BE2C (cell line): ENCODE measurements around the gene NAT9.

ENCODE experiments used
- DNase-seq: peaks from one replicate; pipeline ENCODE4 v3.0.0-alpha.2; 2020
- H3K27me3 ChIP-seq: fragments of 250-450 bp; sonication (Bioruptor Pico); 2 replicates; pipeline ENCODE4 v1.5.1; 2020; ENCODE audit warnings: mild to moderate bottlenecking
- H3K36me3 ChIP-seq: fragments of 250-450 bp; sonication (Bioruptor Pico); 2 replicates; pipeline ENCODE4 v1.5.1; 2020; ENCODE audit warnings: mild to moderate bottlenecking
- H3K4me1 ChIP-seq: fragments of 250-450 bp; sonication (Bioruptor Pico); 2 replicates; pipeline ENCODE4 v1.5.1; 2020
- H3K4me3 ChIP-seq: 2 replicates; pipeline ENCODE4 v1.5.1; 2011; ENCODE audit warnings: low read depth, low read length
- H3K9me3 ChIP-seq: fragments of 250-450 bp; sonication (Bioruptor Pico); 2 replicates; pipeline ENCODE4 v1.5.1; 2020
- TF ChIP-seq, protein P1 (sequence below): IDR thresholded peaks from 2 replicates; pipeline ENCODE4 v1.5.1; 2012; ENCODE audit warnings: mild to moderate bottlenecking, low read depth, low read length

NAT9 gene

DNA sequence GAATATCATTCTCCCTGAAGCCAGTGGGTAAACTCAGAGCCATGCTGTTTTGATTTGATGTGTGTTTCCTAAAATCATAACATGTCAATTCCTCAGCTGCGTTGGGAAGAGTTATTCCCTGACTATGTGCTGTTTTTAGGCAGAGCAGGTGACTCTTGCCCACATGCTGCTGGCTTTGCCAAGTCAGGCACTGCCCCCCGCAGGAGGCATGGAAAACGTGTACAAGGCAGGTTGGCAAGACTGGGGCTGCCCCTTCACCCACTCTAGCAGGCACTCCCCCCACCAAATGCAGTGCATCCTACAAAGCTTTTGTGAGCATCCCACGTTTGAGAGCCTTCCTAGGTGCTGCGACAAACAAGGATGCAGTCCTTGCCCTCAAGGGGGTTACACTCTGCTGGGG, 38.3 kb upstream of the NAT9 start:
- DNase-seq: no peak
- Histone ChIP-seq H3K36me3 (peaks cover 2% of the 10 kb centered on the region; the same call in 1 of the 2 replicates), H3K4me1 (no peaks in the 10 kb centered on the region), H3K9me3 (no peaks in the 10 kb centered on the region), H3K4me3 (no peak overlapping the region), H3K27me3 (no peaks in the 10 kb centered on the region)
- TF ChIP-seq, protein P1, sequence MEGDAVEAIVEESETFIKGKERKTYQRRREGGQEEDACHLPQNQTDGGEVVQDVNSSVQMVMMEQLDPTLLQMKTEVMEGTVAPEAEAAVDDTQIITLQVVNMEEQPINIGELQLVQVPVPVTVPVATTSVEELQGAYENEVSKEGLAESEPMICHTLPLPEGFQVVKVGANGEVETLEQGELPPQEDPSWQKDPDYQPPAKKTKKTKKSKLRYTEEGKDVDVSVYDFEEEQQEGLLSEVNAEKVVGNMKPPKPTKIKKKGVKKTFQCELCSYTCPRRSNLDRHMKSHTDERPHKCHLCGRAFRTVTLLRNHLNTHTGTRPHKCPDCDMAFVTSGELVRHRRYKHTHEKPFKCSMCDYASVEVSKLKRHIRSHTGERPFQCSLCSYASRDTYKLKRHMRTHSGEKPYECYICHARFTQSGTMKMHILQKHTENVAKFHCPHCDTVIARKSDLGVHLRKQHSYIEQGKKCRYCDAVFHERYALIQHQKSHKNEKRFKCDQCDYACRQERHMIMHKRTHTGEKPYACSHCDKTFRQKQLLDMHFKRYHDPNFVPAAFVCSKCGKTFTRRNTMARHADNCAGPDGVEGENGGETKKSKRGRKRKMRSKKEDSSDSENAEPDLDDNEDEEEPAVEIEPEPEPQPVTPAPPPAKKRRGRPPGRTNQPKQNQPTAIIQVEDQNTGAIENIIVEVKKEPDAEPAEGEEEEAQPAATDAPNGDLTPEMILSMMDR: peak; percentile 30; the same call in 1 of the 2 replicates

DNA sequence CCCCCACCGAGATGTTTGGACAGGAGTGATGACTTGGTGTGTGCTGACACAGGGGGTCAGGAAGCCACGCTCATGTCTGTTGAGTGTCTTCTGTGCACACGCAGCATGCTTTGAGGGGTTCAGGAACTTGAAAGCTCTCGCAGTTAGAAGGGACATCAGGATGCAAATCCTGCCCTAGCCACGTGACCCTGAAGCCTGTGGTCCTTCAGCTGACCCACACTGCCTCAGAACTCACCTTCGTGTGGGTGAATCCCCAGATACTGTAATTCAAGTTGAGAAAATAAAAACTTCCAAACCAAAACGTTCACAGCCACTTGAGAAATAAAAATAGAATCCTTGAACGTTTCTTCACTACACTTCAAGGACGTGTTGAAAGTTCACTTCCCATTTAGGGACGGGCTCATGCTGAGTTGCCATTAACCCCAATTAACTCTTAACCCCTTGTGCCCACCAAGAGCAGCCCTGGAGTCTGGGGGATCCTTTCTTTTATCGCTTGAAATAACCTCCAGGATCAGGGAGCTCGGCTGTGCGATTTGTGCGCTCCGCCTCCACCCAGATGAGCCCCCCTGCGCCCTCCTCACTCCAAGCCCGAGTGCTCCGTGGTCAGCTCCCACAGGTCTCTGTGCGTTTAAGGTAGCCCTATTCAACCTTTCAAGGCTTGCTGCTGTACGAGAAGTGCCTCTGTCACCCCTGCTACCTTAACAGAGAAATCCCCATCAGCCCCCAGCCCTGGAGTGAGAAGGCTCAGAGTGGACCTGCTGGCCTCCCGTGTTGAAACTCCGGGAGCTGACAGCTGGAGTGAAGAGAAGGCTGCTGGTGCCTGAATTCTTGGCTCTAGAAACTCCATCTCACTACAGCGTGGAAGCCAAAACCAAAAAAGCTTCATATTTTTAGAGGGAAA, 36.2 kb upstream of the NAT9 start:
- DNase-seq: no peak
- Histone ChIP-seq H3K27me3 (no peaks in the 10 kb centered on the region), H3K36me3 (peaks cover 2% of the 10 kb centered on the region; the same call in 1 of the 2 replicates), H3K4me3 (no peak overlapping the region), H3K4me1 (peaks cover 10% of the 10 kb centered on the region), H3K9me3 (no peaks in the 10 kb centered on the region)
- TF ChIP-seq, protein P1: no peak

DNA sequence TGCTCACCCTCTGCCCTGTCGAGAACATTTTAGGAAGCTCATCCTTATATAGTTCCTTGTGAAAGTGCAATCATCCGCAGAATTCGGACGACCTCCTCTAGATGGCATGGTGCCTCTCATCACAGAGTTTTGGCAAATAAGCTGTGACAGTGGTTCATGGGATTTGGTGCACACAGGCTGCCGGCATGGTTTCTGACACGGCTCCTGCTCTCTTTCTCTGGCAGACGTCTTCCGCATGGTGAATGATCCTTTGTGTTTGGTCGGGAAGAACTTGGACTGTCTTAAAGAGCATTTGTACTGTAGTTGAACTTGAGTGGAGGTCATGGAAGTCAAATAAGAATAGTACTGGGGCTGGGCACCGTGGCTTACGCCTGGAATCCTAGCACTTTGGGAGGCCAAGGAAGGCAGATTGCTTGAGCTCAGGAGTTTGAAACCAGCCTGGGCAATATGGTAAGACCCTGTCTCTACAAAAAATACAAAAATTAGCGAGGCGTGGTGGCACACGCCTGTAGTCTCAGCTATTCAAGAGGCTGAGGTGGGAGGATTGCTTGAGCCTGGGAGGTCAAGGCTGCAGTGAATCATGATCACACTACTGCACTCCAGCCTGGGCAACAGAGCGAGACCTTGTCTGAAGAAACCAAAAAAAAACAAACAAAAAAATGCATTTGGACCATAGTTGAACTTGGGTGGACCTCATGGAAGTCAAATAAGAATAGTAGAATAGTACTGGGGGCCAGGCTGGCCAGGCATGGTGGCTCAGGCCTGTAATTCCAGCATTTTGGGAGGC, 34.7 kb upstream of the NAT9 start:
- Histone ChIP-seq H3K4me3 (no peak overlapping the region), H3K36me3 (peaks cover 2% of the 10 kb centered on the region; the same call in 1 of the 2 replicates)

DNA sequence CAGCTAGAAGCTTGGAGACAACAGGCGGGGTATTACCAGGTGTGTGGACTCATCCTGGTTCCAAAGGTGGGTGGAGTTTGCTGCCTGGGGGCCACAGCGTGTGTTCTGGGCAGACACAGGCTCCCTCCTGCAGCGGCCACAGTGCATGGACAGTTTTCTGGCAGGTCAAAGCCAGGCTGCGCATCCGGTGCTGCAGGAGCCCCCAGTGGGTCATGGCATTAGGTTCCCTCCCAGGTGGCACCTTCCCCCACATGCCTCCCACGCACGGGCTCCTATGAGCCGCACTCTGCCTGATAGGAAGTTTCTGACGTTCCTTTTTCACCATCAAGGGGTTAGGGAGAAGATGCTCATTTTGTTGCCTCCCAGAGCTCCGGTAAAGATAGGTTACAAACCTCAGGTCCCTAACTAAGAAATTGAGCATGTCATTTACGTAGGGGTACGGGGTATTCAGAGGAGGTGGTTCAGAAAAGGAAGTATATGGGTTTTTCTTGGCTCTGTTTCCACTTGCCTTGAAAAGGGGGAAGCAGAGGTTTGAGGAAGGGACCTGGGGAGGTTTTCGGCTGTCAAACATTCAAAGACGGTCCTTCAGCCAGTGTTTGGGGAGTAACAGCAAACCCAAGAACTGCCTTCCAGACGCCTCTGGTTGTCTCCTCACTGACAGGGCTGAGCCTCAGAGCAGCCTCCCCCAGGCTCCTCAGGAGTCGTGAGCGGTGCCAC, 32.7 kb upstream of the NAT9 start:
- Histone ChIP-seq H3K36me3 (peaks cover 2% of the 10 kb centered on the region; the same call in 1 of the 2 replicates), H3K4me1 (peaks cover 19% of the 10 kb centered on the region), H3K9me3 (no peaks in the 10 kb centered on the region), H3K4me3 (no peak overlapping the region), H3K27me3 (no peaks in the 10 kb centered on the region)
- DNase-seq: no peak
- TF ChIP-seq, protein P1: no peak

More for the DNA sequence above, 34.7 kb upstream of the NAT9 start:
- Histone ChIP-seq H3K9me3 (no peaks in the 10 kb centered on the region), H3K27me3 (no peaks in the 10 kb centered on the region), H3K4me1 (peaks cover 12% of the 10 kb centered on the region)
- TF ChIP-seq, protein P1: no peak
- DNase-seq: no peak

DNA sequence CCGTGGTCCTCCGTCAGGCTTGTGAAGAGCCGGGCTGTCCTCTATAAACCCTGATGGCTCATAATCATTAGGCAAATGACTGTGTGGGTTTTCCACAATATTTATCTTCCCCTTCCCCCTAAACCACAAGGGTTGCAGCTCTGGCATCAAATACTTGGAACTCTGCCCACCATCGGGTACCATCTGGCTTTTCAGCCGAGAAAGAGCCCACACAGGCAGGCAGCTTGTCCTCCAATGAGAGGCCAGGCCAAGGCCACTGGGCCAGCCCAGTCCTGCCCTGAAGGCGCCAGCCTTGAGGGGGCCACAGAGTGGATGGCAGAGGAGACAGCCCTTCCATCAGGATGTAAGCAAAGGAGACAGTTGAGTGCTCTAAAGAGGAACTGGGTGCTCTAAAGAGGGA, 31.8 kb upstream of the NAT9 start:
- TF ChIP-seq, protein P1: no peak
- no peaks in the 10 kb centered on the region for H3K27me3 ChIP-seq
- DNase-seq: peak; percentile 77
- H3K4me1 ChIP-seq: peaks cover 27% of the 10 kb centered on the region
- peaks cover 2% of the 10 kb centered on the region; the same call in 1 of the 2 replicates for H3K36me3 ChIP-seq
- H3K4me3 ChIP-seq: no peak overlapping the region
- no peaks in the 10 kb centered on the region for H3K9me3 ChIP-seq
